DMS153 (cell line): Measurements from ENCODE around the gene NRCAM.
"Not testable (repeated sequence)": the region's sequence is repeated elsewhere in the genome, so short reads cannot be mapped to it uniquely, and the experiment has no call there.

Experiments
- DNase-seq: peaks from one replicate; lab custom pipeline; 2025; lab: John Stamatoyannopoulos, UW

Gene NRCAM

DNA sequence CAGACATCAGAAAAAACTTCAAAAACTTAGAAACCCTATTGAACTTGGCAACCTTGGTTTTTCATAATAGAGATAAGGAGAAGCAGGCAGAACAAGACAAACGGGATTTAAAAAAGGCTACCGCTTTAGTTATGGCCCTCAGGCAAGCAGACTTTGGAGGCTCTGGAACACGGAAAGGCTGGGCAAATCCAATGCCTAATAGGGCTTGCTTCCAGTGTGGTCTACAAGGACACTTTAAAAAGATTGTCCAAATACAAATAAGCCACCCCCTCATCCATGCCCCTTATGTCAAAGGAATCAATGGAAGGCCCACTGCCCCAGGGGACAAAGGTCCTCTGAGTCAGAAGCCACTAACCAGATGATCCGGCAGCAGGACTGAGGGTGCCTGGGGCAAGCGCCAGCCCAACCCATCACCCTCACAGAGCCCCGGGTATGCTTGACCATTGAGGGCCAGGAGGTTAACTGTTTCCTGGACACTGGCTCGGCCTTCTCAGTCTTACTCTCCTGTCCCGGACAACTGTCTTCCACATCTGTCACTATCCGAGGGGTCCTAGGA is 115.3 kb downstream of the NRCAM start:
- DNase-seq = no peak

- not testable (repeated sequence) for DNase-seq
Observed at GRCh38 chr7:108340406-108340805, 115.8 kb downstream of the NRCAM start.

- DNase-seq = peak; percentile 27
Observed at GRCh38 chr7:108335269-108335918, 120.8 kb downstream of the NRCAM start.

GRCh38 chr7:108332937-108333336 is 123.3 kb downstream of the NRCAM start:
- DNase-seq = no peak

- no peak for DNase-seq
Observed at GRCh38 chr7:108331971-108332370, 124.3 kb downstream of the NRCAM start.

GRCh38 chr7:108330227-108330626 is 126.0 kb downstream of the NRCAM start:
- no peak for DNase-seq

DNA sequence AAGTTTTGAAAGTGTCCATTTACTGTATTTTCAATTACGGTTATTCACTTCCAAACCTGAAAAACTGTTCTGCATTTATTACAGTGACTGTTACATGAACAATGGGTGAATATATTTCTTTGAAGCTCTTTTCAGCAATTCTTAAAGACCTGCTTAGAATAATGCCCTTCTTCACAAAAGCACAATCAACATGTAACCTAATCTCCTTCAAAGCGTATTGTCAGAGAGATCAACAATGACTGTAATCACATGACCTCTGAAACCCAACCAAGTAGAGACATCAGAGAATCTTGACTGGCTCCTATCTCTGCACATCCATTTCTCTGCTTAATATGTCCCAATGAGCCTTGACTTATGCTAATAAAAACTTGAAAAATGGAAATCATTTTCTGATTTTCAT is 126.7 kb downstream of the NRCAM start:
- DNase-seq = no peak

DNA sequence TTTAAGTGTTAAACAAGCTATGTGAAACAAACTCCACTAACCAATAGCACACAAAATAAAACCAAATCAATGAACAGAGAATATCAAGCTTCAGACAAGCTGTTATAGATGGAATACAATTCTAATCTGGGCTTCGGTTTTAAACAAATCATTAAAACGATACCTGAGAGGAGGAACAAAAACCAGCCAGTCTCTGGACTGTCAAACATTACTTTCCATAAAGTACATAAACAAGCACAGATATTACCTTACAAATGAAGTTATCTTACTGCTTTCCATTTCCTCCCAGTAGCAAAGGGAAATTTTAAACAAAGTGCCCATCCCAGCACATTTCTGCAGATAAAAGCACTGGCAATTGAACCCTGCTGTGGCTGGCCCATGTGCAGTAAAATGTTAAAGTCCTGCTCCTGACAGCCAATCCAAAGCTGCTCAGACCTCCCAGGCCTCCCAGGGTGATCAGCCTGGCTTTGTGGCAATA is 128.0 kb downstream of the NRCAM start:
- no peak for DNase-seq

DNA sequence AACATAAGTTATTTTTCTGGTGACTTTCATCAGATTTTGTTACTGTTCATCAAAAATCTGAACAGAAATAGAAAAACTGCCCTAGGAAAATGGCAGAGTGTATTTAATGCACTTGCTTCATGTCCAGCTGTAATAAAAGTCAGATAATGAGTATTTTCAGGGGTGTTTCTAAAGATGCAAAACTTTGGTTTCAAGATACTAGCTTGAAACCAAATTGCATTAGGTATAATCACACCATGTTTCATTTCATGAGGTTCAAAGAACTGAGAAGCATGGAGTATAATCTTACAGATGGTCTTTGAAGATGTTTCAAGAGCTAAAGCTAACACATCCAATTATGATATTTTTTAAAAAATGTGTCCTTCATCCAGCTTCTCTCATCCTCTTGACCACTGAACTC is 128.9 kb downstream of the NRCAM start:
- no peak for DNase-seq

DNA sequence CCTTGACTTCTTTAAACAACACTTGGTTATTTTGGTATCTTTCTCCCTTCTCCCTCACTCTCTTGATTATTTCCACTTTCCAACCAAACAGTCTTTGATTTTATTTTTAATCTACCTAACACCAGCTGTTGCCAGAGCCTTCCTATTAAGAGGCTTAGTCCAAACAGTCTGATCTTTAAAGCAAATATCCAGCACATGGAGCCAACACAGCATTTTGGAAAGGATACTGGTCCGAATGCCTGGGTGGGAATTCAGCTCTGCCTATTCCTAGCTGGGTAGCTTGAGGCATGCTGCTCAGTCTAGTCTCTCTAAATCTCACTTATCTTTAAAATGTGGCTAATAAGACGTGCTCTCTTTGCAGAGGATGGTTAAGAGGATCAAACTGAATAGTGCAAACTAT is 129.3 kb downstream of the NRCAM start:
- DNase-seq = no peak

DNA sequence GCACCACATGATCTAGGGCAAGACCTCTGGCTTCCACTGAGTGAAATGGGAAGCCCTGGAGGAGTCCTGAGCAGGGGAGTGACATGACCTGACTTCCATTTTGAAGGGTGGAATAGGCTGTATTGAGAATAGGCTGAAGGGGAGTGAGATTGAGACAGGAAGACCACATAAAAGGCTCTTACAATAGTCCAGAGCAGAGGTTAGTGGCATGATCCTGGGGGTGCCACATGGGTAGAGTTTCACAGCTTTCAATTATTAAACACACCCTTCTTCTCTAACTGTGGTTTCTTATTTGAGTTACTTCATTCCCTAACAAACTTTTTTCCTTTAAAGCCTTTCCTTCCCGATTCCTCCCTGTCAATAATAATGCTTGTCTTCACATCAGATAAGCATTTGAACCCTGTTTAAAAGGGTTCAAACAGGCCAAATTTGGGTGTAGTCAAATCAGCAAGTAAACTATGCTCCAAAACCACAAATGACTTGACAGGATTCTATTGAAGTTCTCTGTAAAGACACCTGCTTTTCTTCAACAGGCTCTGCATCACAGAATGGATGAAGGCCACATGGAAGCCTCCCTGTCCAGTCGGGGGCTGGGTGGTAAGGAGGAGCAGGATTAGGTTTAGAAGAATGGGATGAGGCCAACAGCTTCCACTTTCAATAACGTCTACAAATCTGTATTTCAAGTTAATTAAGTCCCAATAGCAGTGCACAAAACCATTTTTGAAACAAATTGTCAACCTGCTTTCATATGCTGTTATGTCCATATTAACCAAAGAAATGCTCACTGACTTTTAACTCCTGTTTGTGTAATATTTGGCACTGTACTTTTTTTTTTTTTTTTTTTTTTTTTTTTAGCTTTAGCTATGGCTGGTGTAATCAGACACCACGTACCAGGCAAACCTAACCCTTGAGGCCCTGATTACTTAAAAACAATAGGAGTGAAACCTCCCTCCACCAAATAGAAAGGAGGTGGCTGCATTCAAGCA is 131.9 kb downstream of the NRCAM start:
- no peak for DNase-seq

- no peak for DNase-seq
Observed at GRCh38 chr7:108322925-108323832, 133.1 kb downstream of the NRCAM start.

DNA sequence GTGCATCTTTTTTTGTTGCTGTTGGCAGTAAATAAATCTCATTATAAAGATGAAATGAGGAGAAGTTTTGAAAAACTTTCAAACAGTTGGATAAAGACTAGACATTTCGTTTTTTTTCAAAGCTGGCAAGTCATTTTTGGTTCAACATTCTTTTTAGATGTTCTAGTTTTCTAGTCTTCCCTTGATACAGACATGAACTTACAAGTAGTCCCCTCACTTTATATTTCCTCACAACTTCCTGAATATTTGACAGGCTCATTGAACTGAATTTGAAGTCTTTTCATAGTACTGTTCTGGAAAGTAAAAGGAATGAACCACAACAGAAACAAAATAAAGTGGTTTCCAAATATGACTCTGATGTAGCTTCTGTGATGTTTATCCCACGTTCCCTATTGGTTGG is 134.2 kb downstream of the NRCAM start:
- DNase-seq = no peak

- DNase-seq = no peak
Observed at GRCh38 chr7:108321359-108321758, 134.9 kb downstream of the NRCAM start.

DNA sequence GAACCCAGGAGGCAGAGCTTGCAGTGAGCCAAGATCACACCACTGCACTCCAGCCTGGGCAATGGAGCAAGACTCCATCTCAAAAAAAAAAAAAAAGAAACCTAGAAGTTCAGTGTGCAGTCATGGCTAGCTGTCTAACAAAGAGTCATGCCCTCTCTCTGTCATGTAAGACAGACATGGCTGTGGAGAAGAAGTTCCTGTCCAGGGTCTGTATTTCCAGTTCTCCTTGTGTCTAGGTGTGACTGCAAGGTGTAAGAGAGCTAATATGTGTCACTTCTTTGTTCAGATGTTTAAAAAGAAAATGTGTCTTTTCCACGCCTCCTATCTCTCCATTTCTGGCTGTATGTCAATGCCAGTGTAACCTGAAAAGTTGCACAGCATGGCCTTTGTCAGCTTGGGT is 139.5 kb downstream of the NRCAM start:
- no peak for DNase-seq

DNA sequence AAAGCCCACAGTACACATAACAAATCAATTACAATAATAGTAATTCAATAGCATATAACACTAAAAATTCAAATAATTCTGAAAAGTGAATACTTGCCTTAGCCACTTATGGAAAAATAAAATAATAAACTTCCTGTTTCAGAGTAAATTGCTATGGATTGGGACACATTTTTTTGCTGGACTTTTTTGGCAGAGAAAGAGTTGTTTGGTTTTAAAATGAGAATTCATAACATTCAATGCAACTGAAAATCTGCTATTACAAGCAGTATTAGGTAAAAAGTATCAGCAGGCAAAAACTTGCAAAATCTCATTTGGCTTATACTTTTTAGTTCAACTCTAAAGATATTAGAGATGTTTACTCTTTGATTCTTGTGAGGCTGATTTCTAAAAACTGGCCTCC is 141.7 kb downstream of the NRCAM start:
- no peak for DNase-seq

- no peak for DNase-seq
Observed at GRCh38 chr7:108314049-108314448, 142.2 kb downstream of the NRCAM start.

DNA sequence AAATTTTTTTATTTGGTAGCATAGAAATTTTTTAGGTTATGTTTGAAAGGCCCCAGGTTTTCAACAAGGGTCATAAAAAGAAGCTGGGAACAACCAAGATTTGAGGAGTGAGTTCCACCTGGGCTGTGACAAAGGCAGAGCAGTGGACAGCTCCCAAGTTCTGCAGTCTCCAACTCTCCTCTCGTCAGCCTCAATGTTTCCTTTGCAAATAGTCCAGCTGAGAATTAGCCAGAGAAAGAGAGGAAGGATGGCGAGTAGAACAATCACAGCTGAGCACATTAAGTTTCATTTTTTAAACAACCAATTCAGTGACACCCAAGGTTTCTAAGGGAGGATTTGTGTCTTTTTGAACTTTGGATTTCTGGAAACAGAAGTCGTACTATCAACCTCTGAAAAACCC is 143.2 kb downstream of the NRCAM start:
- DNase-seq = no peak

DNA sequence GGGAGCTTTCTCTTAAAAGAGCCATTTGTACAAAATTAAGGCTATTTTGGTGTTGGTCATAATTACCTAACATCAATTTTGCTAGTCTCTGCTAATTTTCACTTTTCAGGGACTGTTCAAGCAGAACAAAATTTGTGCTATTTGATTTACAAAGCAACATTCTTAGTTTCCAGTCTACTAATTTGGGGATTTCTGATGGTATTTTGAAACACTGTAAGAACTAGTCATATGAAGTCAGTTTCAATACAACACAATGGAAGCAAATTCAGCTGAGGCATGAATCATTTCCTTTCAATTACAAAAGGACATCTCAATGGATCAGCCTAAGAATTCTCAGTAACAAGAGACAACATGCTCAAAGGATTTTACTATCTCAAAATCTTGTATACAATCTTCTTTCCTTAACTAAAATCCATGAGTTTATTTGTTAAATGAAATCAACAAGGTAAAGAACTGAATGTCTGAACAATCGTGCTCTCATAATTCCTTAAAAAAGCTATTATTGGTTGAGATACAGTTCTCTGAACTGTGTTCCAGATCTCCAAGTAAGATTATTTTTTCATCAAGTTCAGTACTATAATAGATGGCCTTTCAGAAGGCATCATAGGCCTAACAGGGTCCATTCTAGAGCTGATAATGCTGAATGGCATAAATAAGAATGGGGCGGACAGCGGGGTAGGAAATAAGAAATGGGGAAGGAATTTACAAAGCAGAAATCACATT is 144.6 kb downstream of the NRCAM start:
- no peak for DNase-seq

- no peak for DNase-seq
Observed at GRCh38 chr7:108310351-108310750, 145.9 kb downstream of the NRCAM start.

DNA sequence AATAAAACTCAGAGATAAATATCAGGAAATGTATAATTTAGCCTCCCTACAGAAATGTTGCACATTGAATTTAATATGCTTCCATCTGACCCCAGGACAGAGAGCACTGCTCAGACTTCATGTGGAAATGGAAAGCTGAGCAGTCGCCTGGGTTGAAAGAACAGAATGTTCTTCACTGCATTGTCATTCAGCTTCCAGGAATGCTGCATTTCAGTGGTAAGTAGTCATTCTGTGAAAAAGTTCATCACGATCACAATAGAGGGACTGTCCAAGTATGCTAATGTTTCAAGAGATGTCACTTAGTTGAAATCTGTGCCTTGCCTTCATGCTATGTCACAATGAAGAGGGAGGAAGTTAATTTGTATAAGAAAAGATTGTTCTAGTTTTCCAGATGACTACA is 147.3 kb downstream of the NRCAM start:
- DNase-seq = no peak
